Activated CD4-positive, CD25-positive, alpha-beta regulatory T cell (primary cell): ENCODE results near the gene BOC.

Experiments used
- DNase-seq, 4 experiments: peaks; one replicate each; lab custom pipeline; 2025; lab: John Stamatoyannopoulos, UW

BOC gene

DNA sequence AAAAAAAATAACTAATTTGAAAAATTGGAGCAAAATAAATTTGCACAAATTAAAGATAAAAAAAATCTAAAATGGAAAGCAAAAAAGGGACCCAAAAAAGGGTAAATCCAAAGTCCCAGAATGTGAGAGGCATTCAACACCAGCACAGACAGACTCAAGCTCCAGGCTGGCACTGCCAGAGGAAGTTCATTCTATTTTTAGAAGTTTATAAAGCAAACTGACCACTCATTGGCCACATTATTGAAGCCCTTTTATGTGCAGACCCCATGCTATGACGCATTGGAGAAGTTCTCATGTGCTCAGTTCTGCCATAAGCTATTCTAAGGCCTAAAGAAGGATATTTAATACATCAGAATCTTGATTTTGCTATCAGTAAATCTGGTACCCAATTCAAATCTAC, 17.6 kb upstream of the BOC start:
- no peak for DNase-seq

DNA sequence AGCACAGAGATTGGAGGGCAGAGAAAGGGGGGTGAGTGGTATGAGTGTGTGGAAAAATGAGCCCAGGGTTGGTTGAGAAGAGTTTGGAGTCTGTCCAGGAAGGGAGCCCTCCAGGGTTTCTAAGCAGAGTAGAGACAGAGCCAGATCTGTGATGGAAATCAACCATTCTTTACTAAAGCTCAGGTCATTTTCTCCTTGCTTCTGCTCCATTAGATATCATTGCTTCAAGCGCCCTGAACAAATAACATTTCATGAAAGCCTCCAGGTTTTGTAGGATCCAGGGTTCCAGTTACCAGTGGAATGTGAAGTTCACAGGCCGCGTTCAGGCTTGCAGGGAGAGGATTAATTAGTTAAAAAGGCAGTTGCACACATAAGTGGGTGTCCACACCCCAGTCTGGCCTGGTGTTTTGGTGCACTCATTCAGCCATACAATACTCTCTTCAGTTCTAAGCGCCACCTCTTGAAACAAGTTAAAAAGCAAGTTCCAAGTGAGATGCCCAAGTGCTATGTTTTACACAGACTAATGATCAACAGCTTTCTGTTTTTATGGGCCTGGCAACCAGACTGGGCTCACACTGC, 16.4 kb upstream of the BOC start:
- DNase-seq = no peak

DNA sequence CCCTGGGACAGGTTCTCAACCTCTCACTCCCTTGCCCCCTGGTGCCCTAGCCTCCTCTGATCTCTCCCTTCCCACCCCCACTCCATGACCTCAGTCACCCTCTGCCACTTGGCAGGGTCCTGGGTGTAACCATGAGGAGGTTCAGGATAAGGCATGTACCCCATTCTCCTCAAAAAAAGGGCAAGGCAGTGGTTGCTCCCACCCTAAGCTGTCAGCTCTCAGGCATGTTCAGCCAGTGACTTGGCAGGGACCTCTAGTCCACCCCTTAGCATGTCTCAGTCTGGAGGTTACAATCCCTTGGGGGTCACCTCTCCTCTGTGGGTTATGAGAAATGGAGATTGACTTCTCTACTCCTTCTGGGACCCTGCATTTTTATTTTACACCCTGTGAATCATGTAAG, 11.0 kb upstream of the BOC start:
- no peak for DNase-seq

- no peak for DNase-seq
Measured at GRCh38 chr3:113200946-113201345, 10.4 kb upstream of the BOC start.

- no peak for DNase-seq
Measured at GRCh38 chr3:113204371-113204770, 7.0 kb upstream of the BOC start.

DNA sequence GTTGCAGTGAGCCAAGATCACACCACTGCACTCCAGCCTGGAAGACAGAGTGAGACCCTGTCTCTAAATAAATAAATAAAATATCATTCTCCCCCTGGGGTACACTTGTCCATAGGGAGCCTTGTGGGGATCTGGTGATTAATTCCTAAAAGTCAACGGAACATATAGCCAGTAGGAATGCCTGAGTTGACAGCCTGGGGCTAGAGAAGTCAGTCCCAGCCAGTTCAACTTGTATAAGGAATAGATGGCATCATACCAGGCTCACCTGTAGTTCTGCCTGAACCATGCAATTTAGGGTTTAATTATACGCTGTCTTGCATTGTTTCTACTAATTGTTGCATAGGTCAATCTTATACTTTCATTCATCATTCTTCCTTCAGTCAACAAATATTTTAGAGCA, 5.9 kb upstream of the BOC start:
- DNase-seq = no peak

DNA sequence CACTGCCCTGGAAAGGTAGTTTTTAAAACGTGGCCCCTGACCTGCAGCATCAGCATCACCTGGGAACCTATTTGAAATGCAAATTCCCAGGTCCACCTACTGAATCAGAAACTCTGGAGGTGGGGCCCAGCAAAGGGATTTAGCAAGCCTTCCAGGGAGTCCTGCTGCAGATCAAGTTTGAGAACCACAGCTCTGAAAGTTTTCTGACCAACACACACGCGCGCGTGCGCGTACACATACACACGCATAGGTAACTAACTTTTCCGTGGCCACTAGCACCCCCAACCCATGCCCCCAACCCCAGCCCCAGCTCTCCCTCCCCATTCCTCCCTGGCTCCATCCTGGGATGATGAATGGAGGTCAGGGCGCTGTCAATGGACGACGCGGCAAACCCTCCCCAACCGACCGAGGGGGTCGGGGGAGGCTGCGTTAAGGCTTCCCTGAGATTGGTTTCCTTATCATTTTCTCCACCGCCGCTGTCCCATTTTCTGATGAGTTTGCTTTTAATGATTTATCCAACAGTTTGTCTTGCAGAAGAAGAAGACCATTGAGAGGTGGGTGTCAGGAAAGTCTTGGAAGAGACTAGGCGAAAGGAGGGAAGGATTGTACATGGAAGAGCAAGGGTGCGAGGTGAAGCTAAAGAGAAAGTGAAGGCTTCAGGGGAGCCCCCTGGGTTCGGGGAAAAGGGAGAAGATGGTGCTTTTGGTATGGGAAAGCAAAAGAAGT, 590 bp upstream of the BOC start:
- DNase-seq = no peak

DNA sequence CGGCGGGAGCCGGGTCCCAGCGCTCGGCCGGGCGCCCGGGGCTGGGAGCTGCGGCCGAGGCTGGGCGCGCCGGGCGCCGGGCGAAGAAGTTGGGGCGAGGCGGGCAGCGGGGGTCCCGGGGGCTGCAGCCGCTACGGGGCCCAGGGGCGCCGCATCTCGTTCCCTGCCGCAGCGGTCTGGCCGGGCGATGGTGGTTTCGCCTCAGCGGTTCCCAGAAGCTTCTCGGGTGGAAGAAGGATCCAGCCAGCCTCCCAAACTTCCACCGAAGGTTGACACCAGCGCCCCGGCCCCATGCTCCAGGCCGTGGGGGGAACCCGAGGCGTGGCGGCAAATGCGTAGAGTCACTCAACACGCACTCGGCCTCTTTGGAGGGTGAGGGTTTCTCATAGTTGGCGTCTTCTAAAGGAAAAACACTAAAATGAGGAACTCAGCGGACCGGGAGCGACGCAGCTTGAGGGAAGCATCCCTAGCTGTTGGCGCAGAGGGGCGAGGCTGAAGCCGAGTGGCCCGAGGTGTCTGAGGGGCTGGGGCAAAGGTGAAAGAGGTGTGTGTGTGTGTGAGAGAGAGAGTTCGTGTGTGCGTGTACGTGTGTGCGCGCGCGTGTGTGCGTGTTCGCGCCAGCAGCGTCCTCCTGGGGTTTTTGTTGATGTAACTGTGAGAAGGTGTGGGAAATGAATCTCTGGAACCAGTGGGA, 940 bp downstream of the BOC start:
- DNase-seq = no peak

- DNase-seq = no peak
Measured at GRCh38 chr3:113212844-113213375, 1.6 kb downstream of the BOC start.

- no peak for DNase-seq
Measured at GRCh38 chr3:113213896-113214587, 2.7 kb downstream of the BOC start.

DNA sequence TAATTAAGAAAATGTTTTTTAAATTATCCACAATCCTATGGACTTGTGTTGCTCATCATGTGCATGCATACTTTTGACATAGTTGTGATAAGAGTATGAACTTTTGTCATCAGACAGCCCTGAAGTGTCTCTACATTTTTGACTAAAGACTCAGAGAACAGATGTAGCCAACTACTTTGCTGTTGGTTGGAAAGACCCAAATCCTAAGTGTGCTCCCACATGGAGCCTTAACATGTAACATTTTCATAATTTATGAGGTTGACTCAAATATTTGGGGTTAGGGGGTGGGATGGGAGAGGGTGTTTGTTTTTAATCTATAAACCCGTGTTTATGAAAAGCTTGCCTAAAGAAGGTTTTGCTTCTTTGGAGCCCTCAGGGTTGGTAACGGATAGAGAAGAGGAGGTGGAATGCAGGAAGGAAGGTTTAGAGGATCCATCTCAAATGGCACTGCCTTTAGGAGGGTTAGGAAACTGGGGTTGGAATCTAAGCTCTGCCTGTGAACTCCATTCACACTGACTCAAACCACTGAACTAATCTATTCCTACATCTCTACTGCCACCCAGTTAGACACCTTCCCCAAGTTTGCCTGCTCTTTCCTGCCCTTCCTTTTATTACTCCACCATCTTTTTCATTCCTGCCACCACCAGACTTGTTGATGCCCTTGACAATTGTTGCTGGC, 3.7 kb downstream of the BOC start:
- DNase-seq = no peak

DNA sequence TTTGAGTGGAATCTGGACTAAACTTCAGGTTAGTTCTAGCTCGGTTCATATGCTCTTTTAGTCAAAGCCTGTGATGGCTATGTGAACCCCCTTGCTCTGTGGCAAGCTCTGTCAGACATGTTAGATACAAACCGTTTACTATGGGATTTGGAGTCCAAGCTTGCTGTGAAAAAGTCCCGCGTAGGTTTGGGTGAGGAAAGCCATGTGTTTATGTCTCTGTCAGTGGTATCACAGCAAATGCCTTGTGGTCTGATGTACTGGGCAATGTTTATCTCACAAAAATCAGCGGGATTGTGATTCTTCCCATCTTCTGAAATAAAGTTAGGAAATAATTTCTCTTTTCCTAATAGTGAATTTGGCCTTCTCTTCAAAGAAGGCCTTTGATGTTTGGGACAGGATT, 5.0 kb downstream of the BOC start:
- no peak for DNase-seq

DNA sequence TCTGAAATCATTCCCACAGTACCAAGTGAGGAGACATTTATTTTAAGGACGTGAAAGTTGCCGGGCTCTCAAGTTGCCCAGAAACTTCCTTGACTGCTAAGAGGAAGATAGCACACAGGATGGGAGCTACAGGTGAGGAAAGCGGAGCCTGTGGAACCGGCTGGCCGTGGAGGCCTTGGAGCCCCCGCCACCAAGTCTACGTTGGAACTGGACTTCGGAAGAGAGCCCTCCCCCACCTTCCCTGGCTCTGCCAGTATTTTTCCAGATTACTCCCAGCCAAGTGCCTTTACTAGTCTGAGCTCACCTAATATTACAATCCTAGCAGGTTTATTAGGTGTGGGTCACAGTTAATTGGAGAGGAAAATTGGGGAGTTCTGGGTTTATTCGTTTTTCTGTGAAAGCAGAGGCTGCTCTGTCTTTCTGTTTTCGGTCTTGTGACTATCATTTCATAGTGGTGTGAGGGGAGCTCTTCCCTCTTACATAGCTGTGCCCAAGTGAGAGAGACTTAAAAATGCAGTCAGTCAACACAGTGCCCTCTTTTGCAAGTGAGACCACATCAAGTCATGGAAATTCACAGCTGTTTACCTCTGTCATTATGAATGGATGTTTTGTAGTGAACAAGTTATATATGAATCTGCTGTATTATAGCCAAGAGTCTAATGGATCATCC, 6.8 kb downstream of the BOC start:
- no peak for DNase-seq

GRCh38 chr3:113218681-113219045, 7.3 kb downstream of the BOC start:
- DNase-seq = no peak

DNA sequence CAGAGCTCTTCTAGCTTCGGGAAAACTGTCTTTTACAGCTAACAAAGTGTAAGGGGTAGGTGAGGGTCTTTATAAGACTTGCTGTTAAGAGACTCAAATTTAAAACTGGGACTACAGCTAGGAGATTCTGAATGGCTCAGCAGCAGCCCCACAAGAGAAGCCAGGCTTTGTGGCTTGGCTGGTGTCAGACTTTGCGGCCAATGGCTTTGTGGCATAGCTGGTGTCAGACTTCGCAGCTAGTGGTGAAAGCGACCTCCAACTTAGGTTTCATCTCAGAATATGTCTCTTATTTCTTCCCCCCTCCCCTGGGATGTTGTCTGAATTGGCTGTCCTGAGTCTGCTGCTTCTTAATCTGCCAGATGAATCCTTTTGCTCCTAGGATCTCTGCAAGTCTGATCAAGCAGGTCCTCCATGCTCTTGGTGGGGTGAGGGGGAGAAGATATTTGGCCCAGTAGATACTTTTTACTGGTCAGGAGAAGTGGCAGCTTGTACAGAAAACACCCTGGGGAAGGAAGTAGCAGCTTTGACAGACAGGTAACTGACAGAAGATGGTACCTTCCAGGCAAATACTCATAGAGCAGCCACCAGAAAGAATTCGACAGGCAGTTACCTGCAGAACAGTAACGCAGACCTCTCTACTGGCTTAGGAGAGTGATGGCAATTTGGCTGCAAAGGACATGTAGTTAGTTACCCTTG, 8.4 kb downstream of the BOC start:
- DNase-seq = no peak

GRCh38 chr3:113220721-113221120, 9.4 kb downstream of the BOC start:
- DNase-seq = no peak

DNA sequence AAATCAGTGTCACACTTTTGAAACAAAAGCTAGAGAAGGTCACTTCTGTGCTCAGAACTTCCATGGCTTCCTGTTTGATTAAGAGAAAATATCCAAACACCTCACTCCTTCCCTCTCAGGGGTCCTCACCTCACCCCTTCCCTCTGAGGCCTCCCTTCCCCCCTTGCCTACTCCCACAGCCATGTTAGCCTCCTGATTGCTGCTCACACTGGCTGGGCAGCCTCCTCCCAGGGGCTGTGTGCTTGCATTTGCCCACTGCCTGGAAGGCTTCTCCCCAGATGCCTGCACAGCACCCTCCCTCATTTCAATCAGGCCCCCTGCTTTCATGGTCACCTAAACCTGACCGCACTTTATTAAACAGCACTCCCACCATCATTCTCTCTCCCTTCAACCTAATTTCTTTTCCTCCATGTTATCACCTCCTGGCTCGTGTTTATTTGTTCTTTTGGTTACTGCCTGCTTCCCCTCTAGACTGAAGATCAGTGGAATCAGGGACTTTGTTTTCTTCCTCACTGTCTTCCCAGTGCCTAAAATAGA, 10.4 kb downstream of the BOC start:
- no peak for DNase-seq

GRCh38 chr3:113222451-113223086, 11.2 kb downstream of the BOC start:
- no peak for DNase-seq

- DNase-seq = no peak
Measured at GRCh38 chr3:113223475-113224281, 12.3 kb downstream of the BOC start.
